Raji (cell line): ENCODE measurements around the gene DIS3L2.

Experiments used
- POLR2A ChIP-seq: IDR thresholded peaks from 2 replicates; pipeline ENCODE4 v1.6.1; 2011; ENCODE audit warnings: low read depth, low read length, control low read depth; ENCODE audit not compliant: insufficient read depth

DIS3L2 gene

GRCh38 chr2:232319067-232319802 lies 357.7 kb downstream of the DIS3L2 start:
- TF ChIP-seq POLR2A: no peak

GRCh38 chr2:232319803-232320442 lies 358.4 kb downstream of the DIS3L2 start:
- TF ChIP-seq POLR2A: no peak

- no peak for TF ChIP-seq POLR2A
These were observed 358.9 kb downstream of the DIS3L2 start for GRCh38 chr2:232320443-232320803.

- TF ChIP-seq POLR2A: no peak
These were observed 359.8 kb downstream of the DIS3L2 start for GRCh38 chr2:232321156-232321816.

- TF ChIP-seq POLR2A: no peak
These were observed 360.5 kb downstream of the DIS3L2 start for GRCh38 chr2:232321817-232322559.

GRCh38 chr2:232322560-232323327 lies 361.2 kb downstream of the DIS3L2 start:
- no peak for TF ChIP-seq POLR2A

- TF ChIP-seq POLR2A: no peak
These were observed 361.8 kb downstream of the DIS3L2 start for GRCh38 chr2:232323328-232323650.

GRCh38 chr2:232324778-232325177 lies 363.3 kb downstream of the DIS3L2 start:
- no peak for TF ChIP-seq POLR2A

GRCh38 chr2:232325324-232326273 lies 364.1 kb downstream of the DIS3L2 start:
- TF ChIP-seq POLR2A: no peak

GRCh38 chr2:232327105-232328031 lies 365.9 kb downstream of the DIS3L2 start:
- no peak for TF ChIP-seq POLR2A

- TF ChIP-seq POLR2A: no peak
These were observed 366.5 kb downstream of the DIS3L2 start for GRCh38 chr2:232328032-232328422.

GRCh38 chr2:232328516-232329460 lies 367.3 kb downstream of the DIS3L2 start:
- TF ChIP-seq POLR2A: no peak
